NB4 (cell line): ENCODE data around the gene CD93.
A peak's percentile ranks its signal among the peaks of the same experiment; 100 is the strongest.

Experiments
- POLR2A ChIP-seq: IDR thresholded peaks from 2 replicates; pipeline ENCODE4 v1.6.1; 2011; ENCODE audit warnings: mild to moderate bottlenecking; ENCODE audit not compliant: insufficient read length; ENCODE audit errors: extremely low read depth
- TF ChIP-seq, protein P1 (sequence below): IDR thresholded peaks from one replicate; pipeline ENCODE4 v1.5.1; 2012; ENCODE audit warnings: low read depth, low read length

DNA sequence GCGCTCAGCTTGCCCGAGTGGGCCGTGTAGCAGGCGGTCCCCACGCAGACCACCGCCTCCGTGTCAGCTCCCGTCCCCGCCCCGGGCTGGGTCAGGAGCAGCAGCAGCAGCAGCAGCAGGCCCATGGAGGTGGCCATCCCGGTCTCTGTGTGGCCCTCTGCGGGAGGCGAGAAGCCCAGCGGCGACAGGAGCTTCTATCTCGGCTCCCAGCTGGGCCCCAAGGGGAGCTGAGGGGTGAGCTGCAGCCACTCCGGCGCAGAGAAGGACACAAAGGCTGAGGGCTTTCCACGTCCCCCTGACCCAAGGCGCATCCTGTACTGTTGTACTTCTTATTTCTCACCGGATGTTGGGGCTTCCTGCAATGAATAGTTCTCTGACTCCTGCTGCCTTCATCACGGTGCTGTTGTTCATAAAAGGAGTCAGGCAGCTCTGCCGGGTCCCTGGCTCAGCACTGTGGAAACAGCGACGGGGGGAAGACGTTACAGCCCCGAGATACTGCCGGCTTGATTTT, at the start of gene CD93:
- TF ChIP-seq, protein P1, sequence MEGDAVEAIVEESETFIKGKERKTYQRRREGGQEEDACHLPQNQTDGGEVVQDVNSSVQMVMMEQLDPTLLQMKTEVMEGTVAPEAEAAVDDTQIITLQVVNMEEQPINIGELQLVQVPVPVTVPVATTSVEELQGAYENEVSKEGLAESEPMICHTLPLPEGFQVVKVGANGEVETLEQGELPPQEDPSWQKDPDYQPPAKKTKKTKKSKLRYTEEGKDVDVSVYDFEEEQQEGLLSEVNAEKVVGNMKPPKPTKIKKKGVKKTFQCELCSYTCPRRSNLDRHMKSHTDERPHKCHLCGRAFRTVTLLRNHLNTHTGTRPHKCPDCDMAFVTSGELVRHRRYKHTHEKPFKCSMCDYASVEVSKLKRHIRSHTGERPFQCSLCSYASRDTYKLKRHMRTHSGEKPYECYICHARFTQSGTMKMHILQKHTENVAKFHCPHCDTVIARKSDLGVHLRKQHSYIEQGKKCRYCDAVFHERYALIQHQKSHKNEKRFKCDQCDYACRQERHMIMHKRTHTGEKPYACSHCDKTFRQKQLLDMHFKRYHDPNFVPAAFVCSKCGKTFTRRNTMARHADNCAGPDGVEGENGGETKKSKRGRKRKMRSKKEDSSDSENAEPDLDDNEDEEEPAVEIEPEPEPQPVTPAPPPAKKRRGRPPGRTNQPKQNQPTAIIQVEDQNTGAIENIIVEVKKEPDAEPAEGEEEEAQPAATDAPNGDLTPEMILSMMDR = no peak
- peak; percentile 52 for TF ChIP-seq POLR2A
